T-helper 2 cell (primary cell): Measurements from ENCODE around the gene NDUFS3.

Experiments used
- DNase-seq, 5 experiments: peaks; one replicate each; pipeline versions ENCODE4 v3.0.0 to v3.0.0-alpha.2; 2012 to 2022

NDUFS3 gene

GRCh38 chr11:47591764-47592163 is 12.9 kb downstream of the NDUFS3 start:
- no peak for DNase-seq

- no peak for DNase-seq
Measured at GRCh38 chr11:47592251-47592650, 13.4 kb downstream of the NDUFS3 start.

- DNase-seq = no peak
Measured at GRCh38 chr11:47592970-47593369, 14.1 kb downstream of the NDUFS3 start.

GRCh38 chr11:47593492-47593933 is 14.6 kb downstream of the NDUFS3 start:
- DNase-seq = no peak

- DNase-seq = no peak
Measured at GRCh38 chr11:47593934-47594855, 15.3 kb downstream of the NDUFS3 start, which contains the start of gene C1QTNF4. TSS of gene C1QTNF4 (minus strand) at chr11:47594411. CDS start at chr11:47590810, 3,601 bp downstream.

DNA sequence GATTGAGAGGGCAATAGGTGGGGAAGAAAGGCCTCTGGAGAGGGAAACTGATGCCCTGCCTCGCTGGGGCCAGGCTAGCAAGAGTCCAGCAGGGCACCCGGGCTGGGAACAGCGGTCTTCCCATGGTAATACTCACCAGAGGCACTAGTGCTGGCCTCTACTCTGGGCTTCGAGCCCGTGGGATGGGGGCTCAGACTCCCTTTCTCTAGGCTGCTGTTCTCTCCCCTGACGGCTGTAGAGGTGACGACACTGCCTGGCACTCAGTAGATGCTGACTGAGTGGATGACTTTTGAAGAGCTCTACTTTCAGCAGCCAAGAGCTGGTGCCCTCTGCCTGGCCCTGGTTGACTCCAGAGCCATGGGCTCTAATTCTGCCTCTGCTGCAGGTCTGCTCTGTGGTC is 16.2 kb downstream of the NDUFS3 start:
- no peak for DNase-seq

GRCh38 chr11:47595967-47596366 is 17.1 kb downstream of the NDUFS3 start:
- no peak for DNase-seq

DNA sequence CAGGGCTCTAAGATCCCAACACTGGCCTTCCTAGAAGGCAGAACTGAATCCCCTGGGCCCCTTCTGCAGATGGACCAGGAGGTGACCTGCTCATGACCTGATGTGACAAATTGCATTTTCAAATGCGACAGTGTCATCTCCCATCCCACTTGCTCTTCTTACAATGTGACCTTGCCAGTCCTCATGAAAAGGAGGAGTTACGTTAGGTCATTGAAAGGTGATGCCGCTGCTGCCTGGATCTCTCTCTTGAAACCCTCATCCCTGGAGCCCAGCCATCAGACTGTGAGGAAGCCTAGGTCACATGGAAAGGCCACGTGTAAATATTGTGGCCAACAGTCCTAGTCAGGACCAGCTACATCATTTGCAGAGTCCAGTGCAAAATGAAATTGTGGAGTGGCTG is 21.0 kb downstream of the NDUFS3 start:
- no peak for DNase-seq

GRCh38 chr11:47603295-47603694 is 24.4 kb downstream of the NDUFS3 start:
- DNase-seq = no peak

DNA sequence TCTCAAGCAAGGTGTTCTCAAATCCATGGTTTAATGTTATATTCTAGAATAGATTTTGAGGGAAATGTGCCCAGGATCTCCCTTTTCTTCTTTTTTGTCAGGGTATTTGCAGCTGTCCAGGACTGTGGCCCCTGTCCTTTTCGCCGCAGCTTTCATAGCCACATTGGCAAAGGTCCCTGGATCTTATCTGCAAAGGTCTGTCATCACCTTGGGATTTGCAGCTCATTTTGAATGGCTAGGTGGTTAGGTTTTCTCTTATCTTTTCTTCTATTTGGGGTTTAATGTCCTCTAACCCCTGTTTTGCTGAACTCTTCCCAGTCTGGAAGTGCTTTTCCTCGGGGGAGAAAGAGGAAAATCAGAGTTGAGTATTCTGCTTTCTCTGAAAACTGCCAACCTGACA is 27.0 kb downstream of the NDUFS3 start:
- DNase-seq = no peak

DNA sequence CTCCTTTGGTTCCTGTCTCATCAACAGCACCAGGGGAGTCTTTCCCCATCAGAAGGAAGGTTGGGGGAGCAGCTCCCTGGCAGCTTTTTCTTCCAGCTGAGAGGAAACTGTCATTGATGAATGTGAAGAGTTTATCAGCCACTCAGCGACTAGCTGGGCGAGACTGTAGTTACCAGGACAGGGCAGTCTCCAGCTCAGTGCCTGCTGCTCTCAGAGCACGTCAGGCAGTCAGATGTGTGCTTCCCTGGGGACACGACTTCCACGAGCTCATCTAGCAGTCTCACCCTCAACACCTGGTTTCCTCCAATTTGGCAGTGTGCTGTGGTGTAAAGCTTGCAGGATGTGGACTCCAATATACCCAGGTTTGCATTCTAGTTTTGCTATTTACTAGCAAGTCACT is 27.9 kb downstream of the NDUFS3 start:
- no peak for DNase-seq

- no peak for DNase-seq
Measured at GRCh38 chr11:47607380-47607779, 28.5 kb downstream of the NDUFS3 start.

GRCh38 chr11:47609675-47610074 is 30.8 kb downstream of the NDUFS3 start:
- DNase-seq = no peak

- no peak for DNase-seq
Measured at GRCh38 chr11:47611348-47611794, 32.5 kb downstream of the NDUFS3 start.

GRCh38 chr11:47615249-47615648 is 36.4 kb downstream of the NDUFS3 start:
- DNase-seq = no peak

DNA sequence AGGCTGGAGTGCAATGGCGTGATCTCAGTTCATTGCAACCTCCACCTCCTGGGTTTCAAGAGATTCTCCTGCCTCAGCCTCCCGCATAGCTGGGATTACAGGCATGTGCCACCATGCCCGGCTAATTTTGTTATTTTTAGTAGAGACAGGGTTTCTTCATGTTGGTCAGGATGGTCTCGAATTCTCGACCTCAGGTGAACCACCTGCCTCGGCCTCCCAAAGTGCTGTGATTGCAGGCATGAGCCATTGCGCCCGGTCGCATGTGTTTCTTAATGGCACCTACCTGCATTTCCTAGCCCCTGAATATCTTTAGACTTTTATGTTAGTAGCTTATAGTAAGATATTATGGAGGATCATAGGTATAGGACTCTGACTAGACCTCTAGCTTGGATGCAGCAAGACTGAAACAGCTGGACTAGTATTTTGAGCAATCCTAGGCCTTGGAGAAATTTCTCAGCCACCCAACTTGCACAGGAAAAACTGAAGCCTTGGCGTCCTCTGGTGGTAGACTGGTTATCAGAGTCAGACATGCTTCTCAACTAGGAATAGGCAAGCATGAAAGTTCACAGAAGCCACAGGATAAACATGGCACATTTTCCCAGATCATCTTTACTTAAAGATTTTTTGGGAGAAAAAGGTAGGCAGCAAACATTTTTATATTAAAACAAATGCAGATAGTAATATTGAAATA is 38.0 kb downstream of the NDUFS3 start:
- peak in 1 of 5 experiments; percentile 55 for DNase-seq

- DNase-seq = peak in 1 of 5 experiments; percentile 47
Measured at GRCh38 chr11:47617417-47617809, 38.5 kb downstream of the NDUFS3 start.

DNA sequence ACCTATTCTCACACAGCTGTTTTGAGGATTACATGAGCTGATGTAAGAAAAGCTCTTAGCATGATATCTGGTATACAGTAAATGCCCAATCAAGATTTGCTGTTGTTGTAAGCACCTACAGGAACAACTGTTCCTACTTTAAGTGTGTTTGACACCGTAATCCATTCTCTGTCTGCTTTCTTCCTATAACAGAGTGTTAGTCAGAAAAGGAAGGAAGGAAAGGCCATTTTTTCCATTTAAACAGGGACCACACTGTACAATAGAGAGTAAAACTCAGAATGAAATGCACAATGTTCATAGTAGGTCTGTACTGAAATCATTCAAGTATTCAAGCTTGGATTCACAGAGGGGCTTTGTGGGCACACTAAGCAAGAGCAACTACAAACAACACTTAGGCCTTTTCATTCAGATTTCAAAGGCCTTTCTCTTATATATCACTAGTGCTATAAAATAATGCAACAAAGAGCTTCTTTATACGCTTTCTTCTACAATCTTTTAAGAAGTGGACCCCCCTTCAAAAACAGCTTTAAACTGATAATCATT is 42.0 kb downstream of the NDUFS3 start:
- DNase-seq = no peak

- no peak for DNase-seq
Measured at GRCh38 chr11:47626234-47626633, 47.4 kb downstream of the NDUFS3 start.

- DNase-seq = no peak
Measured at GRCh38 chr11:47628026-47628425, 49.2 kb downstream of the NDUFS3 start.

- no peak for DNase-seq
Measured at GRCh38 chr11:47631473-47631872, 52.6 kb downstream of the NDUFS3 start.
